OCI-LY1 (cell line): ENCODE data around the gene CTRL.
"Not testable (repeated sequence)": the region's sequence is repeated elsewhere in the genome, so short reads cannot be mapped to it uniquely, and the experiment has no call there.

Experiments
- H2AFZ ChIP-seq: fragments of 200-600 bp; sonication (generic), shearing (Covaris generic); 2 replicates; pipeline ENCODE4 v1.6.0; 2014; ENCODE audit warnings: antibody characterized with exemption, mild to moderate bottlenecking, low read length
- H3F3A ChIP-seq: fragments of 200-600 bp; sonication (generic), shearing (Covaris generic); 2 replicates; pipeline ENCODE4 v1.6.0; 2014; ENCODE audit warnings: mild to moderate bottlenecking, antibody characterized with exemption, low read length, moderate library complexity; ENCODE audit not compliant: insufficient read depth
- H3K27ac ChIP-seq: fragments of 200-600 bp; sonication (generic); 2 replicates; pipeline ENCODE4 v1.5.1; 2014; ENCODE audit warnings: low read length, mixed run types, mild to moderate bottlenecking, low read depth; ENCODE audit not compliant: poor library complexity, severe bottlenecking
- H3K27me3 ChIP-seq: fragments of 200-600 bp; sonication (generic); 2 replicates; pipeline ENCODE4 v1.6.0; 2014; ENCODE audit warnings: antibody characterized with exemption, mild to moderate bottlenecking, low read length, moderate library complexity; ENCODE audit not compliant: insufficient read depth
- H3K36me3 ChIP-seq: fragments of 200-600 bp; sonication (generic); 2 replicates; pipeline ENCODE4 v1.6.1; 2014; ENCODE audit warnings: mild to moderate bottlenecking, antibody characterized with exemption, low read length, moderate library complexity, mixed read lengths; ENCODE audit not compliant: insufficient read depth
- H3K4me1 ChIP-seq: fragments of 200-600 bp; sonication (generic); 2 replicates; pipeline ENCODE4 v1.5.1; 2014; ENCODE audit warnings: mild to moderate bottlenecking, low read length, moderate library complexity; ENCODE audit not compliant: insufficient read depth, severe bottlenecking
- H3K4me2 ChIP-seq: fragments of 200-600 bp; sonication (generic), shearing (Covaris generic); 2 replicates; pipeline ENCODE4 v1.6.1; 2014; ENCODE audit warnings: low read length
- H3K4me3 ChIP-seq: fragments of 200-600 bp; sonication (generic); 2 replicates; pipeline ENCODE4 v1.5.1; 2014; ENCODE audit warnings: low read length, low read depth, mild to moderate bottlenecking, mixed read lengths; ENCODE audit not compliant: poor library complexity, severe bottlenecking
- H3K79me2 ChIP-seq: fragments of 200-600 bp; shearing (Covaris generic); 2 replicates; pipeline ENCODE4 v1.6.1; 2016; ENCODE audit warnings: mixed run types, low read length, mixed read lengths; ENCODE audit not compliant: insufficient read depth
- H3K9ac ChIP-seq: fragments of 200-600 bp; sonication (generic), shearing (Covaris generic); 2 replicates; pipeline ENCODE4 v1.6.1; 2014; ENCODE audit warnings: mild to moderate bottlenecking, low read length, mixed read lengths
- H3K9me2 ChIP-seq: fragments of 200-600 bp; sonication (generic), shearing (Covaris generic); 2 replicates; pipeline ENCODE4 v1.6.1; 2014; ENCODE audit warnings: low read depth, mild to moderate bottlenecking, low read length, mixed read lengths
- H3K9me3 ChIP-seq: fragments of 200-600 bp; shearing (Covaris generic); 2 replicates; pipeline ENCODE4 v1.6.1; 2014; ENCODE audit warnings: low read length, mixed read lengths
- H4K20me1 ChIP-seq: fragments of 200-600 bp; sonication (generic), shearing (Covaris generic); 2 replicates; pipeline ENCODE4 v1.6.0; 2016; ENCODE audit warnings: mild to moderate bottlenecking, low read length; ENCODE audit not compliant: insufficient read depth
- EZH2 ChIP-seq: fragments of 200-600 bp; sonication (generic), shearing (Covaris generic); IDR thresholded peaks from 2 replicates; pipeline ENCODE4 v1.8.0; 2017; ENCODE audit warnings: borderline replicate concordance, mixed run types, mild to moderate bottlenecking, antibody characterized with exemption, low read length, moderate library complexity, mixed read lengths
- TF ChIP-seq, protein P1 (sequence below): fragments of 200-600 bp; sonication (generic), shearing (Covaris generic); IDR thresholded peaks from 2 replicates; pipeline ENCODE4 v1.5.1; 2017; ENCODE audit warnings: mild to moderate bottlenecking, antibody characterized with exemption, low read length, moderate library complexity, mixed read lengths

CTRL gene

GRCh38 chr16:67939507-67940445, 8.1 kb upstream of the CTRL start:
- Histone ChIP-seq H3K4me3 (peak overlapping the region; percentile 14), H3K9me2 (no peaks in the 10 kb centered on the region), H3F3A (no peaks in the 10 kb centered on the region), H3K9ac (peak overlapping the region; percentile 22; the same call in 1 of the 2 replicates), H2AFZ (no peak overlapping the region), H3K79me2 (no peaks in the 10 kb centered on the region), H3K9me3 (no peaks in the 10 kb centered on the region), H4K20me1 (no peaks in the 10 kb centered on the region), H3K4me1 (peaks cover 54% of the 10 kb centered on the region), H3K27ac (peak overlapping the region; percentile 48), H3K27me3 (no peaks in the 10 kb centered on the region), H3K36me3 (peaks cover 9% of the 10 kb centered on the region; the same call in 1 of the 2 replicates), H3K4me2 (peak overlapping the region; percentile 51)
- TF ChIP-seq, protein P1, sequence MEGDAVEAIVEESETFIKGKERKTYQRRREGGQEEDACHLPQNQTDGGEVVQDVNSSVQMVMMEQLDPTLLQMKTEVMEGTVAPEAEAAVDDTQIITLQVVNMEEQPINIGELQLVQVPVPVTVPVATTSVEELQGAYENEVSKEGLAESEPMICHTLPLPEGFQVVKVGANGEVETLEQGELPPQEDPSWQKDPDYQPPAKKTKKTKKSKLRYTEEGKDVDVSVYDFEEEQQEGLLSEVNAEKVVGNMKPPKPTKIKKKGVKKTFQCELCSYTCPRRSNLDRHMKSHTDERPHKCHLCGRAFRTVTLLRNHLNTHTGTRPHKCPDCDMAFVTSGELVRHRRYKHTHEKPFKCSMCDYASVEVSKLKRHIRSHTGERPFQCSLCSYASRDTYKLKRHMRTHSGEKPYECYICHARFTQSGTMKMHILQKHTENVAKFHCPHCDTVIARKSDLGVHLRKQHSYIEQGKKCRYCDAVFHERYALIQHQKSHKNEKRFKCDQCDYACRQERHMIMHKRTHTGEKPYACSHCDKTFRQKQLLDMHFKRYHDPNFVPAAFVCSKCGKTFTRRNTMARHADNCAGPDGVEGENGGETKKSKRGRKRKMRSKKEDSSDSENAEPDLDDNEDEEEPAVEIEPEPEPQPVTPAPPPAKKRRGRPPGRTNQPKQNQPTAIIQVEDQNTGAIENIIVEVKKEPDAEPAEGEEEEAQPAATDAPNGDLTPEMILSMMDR, result no peak
- no peak for TF ChIP-seq EZH2

DNA sequence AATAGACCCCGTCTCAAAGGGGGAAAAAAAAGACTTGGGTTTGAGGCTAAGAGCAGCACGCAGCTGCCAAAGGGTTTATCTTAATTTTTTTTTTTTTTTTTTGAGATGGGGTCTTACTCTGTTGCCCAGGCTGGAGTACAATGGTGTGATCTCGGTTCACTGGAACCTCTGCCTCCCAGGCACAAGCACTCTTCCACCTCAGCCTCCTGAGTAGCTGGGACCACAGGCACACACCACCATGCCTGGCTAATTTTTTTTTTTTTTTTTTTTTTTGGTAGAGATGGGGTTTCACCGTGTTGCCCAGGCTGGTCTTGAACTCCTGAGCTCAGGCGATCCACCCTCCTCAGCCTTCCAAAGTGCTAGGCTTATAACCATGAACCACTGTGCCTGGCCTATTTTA, 6.1 kb upstream of the CTRL start:
- not testable (repeated sequence) for H2AFZ ChIP-seq, H3K4me3 ChIP-seq, H3K9ac ChIP-seq, H3K9me3 ChIP-seq, H4K20me1 ChIP-seq, H3K27me3 ChIP-seq, H3K27ac ChIP-seq, H3K9me2 ChIP-seq, H3F3A ChIP-seq, H3K79me2 ChIP-seq
- H3K4me1 ChIP-seq, result peaks cover 49% of the 10 kb centered on the region
- H3K4me2 ChIP-seq, result peak overlapping the region; percentile 81
- peaks cover 18% of the 10 kb centered on the region; the same call in 1 of the 2 replicates for H3K36me3 ChIP-seq

DNA sequence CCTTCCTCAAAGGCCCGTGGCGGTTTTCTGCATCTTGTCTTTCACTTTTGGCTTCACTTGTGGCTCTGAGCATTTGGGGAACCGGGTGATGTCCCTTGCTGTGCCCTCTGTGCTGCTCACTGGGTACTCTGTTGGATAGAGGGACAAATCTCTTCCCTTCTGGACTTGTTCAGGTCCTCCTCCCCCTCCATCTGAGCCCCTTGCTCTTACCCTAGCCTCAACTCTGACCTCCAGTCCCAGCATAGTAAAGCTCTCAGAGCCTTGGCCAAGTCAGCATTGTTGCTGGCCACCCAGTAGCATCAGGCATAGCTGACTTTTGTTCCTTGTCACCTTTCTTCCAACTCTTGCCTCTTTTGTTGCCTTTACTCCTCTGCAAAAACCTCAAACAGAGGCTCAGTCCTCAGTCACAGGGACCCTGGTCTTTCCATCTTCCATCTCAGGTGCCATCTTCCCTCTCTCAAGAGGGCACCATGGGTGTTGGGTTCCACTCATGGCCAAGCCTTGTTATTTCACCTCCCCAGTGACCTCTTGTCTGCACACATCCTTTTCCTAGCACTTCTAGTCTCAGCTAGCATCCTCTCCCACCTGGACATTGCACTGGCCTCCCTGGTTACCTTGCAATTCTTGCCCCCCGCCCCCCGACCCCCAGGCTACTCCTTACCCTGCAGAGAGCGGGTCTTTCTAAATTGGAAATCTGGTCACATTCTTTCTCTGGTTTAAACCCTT, 5.4 kb upstream of the CTRL start:
- H3K36me3 ChIP-seq, result peaks cover 19% of the 10 kb centered on the region; the same call in 1 of the 2 replicates
- H3K9me2 ChIP-seq, result no peaks in the 10 kb centered on the region
- peak overlapping the region; percentile 95 for H3K4me3 ChIP-seq
- H3F3A ChIP-seq, result no peaks in the 10 kb centered on the region
- H3K9ac ChIP-seq, result peak overlapping the region; percentile 92
- H3K9me3 ChIP-seq, result no peaks in the 10 kb centered on the region
- peak overlapping the region; percentile 81 for H3K4me2 ChIP-seq
- no peaks in the 10 kb centered on the region for H3K27me3 ChIP-seq
- no peaks in the 10 kb centered on the region for H3K79me2 ChIP-seq
- H4K20me1 ChIP-seq, result no peaks in the 10 kb centered on the region
- H2AFZ ChIP-seq, result no peak overlapping the region
- TF ChIP-seq EZH2, result no peak
- TF ChIP-seq, protein P1, result no peak
- peak overlapping the region; percentile 93 for H3K27ac ChIP-seq
- H3K4me1 ChIP-seq, result peaks cover 46% of the 10 kb centered on the region
